ENCODE data around the gene MRPL33. TPM values are rescaled to one million over a fixed set of nuclear protein-coding genes. Genes with fewer than 3 reads are reported as not detected.
A peak's percentile ranks its signal among the peaks of the same experiment; 100 is the strongest.

MRPL33 gene
- total and polyA plus RNA-seq, 3 experiments from 2014 or later, result 85.8 to 251 (median 90.0) TPM

DNA sequence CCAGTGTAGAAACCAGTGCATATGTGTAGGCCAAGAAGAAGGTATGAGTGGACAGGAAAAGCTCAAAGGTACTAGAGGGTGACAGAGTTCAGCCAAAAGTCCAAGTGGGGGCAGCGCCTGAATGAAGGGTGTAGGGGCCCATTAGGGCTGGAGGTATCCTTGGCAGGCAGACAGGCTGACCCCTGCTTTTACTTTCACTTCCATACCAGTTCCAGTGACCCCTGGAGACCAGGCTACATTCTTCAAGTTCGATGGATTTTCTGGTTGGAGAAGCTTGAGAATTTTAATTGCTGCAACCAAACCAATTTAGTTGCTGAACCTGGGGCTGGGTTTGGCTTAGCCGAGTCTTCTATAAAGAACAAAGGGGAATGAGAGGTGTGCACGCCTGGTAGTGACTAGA lies 42.3 kb upstream of the MRPL33 start:
- POLR2A ChIA-PET, result no interaction called here
- no peak overlapping the region for H3K27ac ChIP-seq (ENCODE audit: low read depth, low read length)

DNA sequence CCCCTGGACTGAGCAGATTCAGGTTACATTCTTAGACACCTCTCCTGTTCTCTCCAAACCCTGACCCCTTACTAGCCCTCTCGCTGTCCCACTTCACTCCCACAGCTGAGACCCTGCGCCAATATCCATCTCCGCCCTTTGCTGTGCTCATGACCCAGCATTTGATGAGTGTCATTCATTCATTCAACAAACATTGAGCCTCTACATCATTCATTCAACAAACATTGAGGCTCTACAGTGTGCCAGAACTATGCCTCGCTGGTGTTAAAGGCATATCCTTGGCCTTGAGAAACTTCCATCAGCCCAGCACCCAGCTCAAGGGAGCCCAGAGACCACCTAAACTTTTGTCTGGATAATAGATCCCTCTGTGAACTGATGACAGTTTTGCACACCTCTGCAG lies 41.9 kb upstream of the MRPL33 start:
- H3K4me3 ChIP-seq (ENCODE audit: low read length), result no peak overlapping the region
- no peaks in the 10 kb centered on the region for H3K9me3 ChIP-seq (ENCODE audit: low read length)
- no peaks in the 10 kb centered on the region for H3K9me3 Mint-ChIP-seq
- no peaks in the 10 kb centered on the region for H3K36me3 ChIP-seq (ENCODE audit: insufficient read depth, low read length)
- H3K27me3 Mint-ChIP-seq, result no peaks in the 10 kb centered on the region
- H3K27me3 ChIP-seq (ENCODE audit: insufficient read depth, low read length, poor library complexity, severe bottlenecking), result no peaks in the 10 kb centered on the region
- H3K36me3 Mint-ChIP-seq, result no peaks in the 10 kb centered on the region
- peaks cover 0 to 3% (median 0%) of the 10 kb centered on the region in 3 donors for H3K4me1 Mint-ChIP-seq
- CTCF ChIA-PET, result no interaction called here
- POLR2A ChIA-PET, result no interaction called here
- no peak for DNase-seq
- H3K4me3 Mint-ChIP-seq, result no peak overlapping the region
- H3K4me1 ChIP-seq (ENCODE audit: insufficient read depth, low read length), result no peaks in the 10 kb centered on the region
- H3K27ac ChIP-seq (ENCODE audit: low read depth, low read length), result no peak overlapping the region
- H3K27ac Mint-ChIP-seq, result peak overlapping the region in 1 of 8 donors; percentile 1

More for the DNA sequence above, 42.3 kb upstream of the MRPL33 start:
- H3K27me3 ChIP-seq (ENCODE audit: insufficient read depth, low read length, poor library complexity, severe bottlenecking), result no peaks in the 10 kb centered on the region
- no peak for DNase-seq
- H3K4me3 ChIP-seq (ENCODE audit: low read length), result no peak overlapping the region
- peaks cover 0 to 3% (median 0%) of the 10 kb centered on the region in 3 donors for H3K4me1 Mint-ChIP-seq
- no peak overlapping the region for H3K27ac Mint-ChIP-seq
- H3K9me3 Mint-ChIP-seq, result no peaks in the 10 kb centered on the region
- no peaks in the 10 kb centered on the region for H3K36me3 Mint-ChIP-seq
- H3K27me3 Mint-ChIP-seq, result no peaks in the 10 kb centered on the region
- no peaks in the 10 kb centered on the region for H3K4me1 ChIP-seq (ENCODE audit: insufficient read depth, low read length)
- CTCF ChIA-PET, result no interaction called here
- no peak overlapping the region for H3K4me3 Mint-ChIP-seq
- H3K36me3 ChIP-seq (ENCODE audit: insufficient read depth, low read length), result no peaks in the 10 kb centered on the region
- no peaks in the 10 kb centered on the region for H3K9me3 ChIP-seq (ENCODE audit: low read length)

DNA sequence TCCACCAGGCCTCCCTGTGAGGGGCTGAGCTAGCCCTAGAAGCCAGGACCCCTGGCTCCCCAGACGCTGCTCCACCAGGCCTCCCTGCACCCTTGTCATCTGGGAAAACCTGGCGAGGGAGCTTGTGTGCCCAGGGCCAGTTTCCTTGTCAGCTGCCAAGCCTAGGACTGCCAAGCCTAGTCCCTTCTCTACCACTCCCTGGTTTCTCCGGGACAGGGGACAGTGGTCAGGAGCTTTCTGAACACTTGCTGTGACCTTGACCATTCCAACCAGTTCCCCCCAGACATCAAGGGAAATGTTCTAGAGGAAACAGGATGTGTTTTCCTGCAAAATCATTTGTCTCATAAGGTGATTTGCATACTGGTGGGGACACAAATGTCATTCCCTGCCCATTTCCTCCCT lies 41.3 kb upstream of the MRPL33 start:
- no peaks in the 10 kb centered on the region for H3K9me3 ChIP-seq (ENCODE audit: low read length)
- no peak for DNase-seq
- no peak overlapping the region for H3K4me3 Mint-ChIP-seq
- H3K4me1 Mint-ChIP-seq, result peaks cover 4 to 7% (median 5%) of the 10 kb centered on the region in 3 donors
- ChIA-PET POLR2A (no interaction called here), CTCF (no interaction called here)
- H3K27ac Mint-ChIP-seq, result no peak overlapping the region
- H3K27me3 Mint-ChIP-seq, result no peaks in the 10 kb centered on the region
- no peaks in the 10 kb centered on the region for H3K36me3 ChIP-seq (ENCODE audit: insufficient read depth, low read length)
- H3K36me3 Mint-ChIP-seq, result no peaks in the 10 kb centered on the region
- H3K27me3 ChIP-seq (ENCODE audit: insufficient read depth, low read length, poor library complexity, severe bottlenecking), result no peaks in the 10 kb centered on the region
- H3K4me3 ChIP-seq (ENCODE audit: low read length), result no peak overlapping the region
- H3K4me1 ChIP-seq (ENCODE audit: insufficient read depth, low read length), result no peaks in the 10 kb centered on the region
- H3K9me3 Mint-ChIP-seq, result no peaks in the 10 kb centered on the region
- H3K27ac ChIP-seq (ENCODE audit: low read depth, low read length), result no peak overlapping the region

DNA sequence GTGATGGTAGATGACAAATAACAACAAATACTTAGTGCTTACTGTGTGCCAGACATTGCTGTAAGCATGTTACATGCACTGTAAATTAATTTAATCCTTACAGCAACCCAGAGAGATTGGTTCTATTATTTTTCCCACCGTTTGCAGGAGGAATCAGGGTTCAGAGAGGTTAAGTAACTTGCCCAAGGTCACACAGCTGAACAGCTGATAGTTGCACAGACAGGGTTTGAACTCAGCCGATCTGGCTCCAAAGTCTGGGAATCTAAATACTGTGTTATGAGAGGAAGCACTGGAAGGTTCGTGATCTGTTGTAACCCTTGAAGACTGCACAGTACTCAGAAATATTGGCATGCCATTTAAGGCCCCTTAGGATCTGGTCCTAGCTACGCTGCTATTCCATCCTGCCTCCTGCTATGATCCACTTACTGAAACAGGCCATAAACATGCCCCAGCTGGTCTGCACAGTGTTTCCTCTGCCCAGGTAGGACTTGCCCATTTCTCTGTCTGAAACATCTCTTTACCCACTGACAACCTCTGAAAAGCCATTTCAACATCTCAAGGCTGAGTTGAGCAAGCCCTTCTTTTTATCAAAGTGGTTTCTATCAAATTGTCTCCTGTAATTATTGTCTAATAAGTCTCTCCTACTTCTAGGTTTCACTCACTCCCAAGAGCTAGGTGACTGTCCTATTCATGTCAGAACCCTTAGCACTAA lies 40.4 kb upstream of the MRPL33 start:
- DNase-seq, result no peak
- Mint-ChIP-seq H3K9me3 (no peaks in the 10 kb centered on the region), H3K27ac (peak overlapping the region in 2 of 8 donors; percentile 30 to 72), H3K4me3 (no peak overlapping the region), H3K4me1 (peaks cover 5 to 12% (median 8%) of the 10 kb centered on the region in 3 donors), H3K36me3 (no peaks in the 10 kb centered on the region), H3K27me3 (no peaks in the 10 kb centered on the region)
- ChIA-PET POLR2A (no interaction called here), CTCF (interaction anchor here (2.0 kb wide), 1 partner anchor 8 kb away, joined by 8 read pairs; no protein-coding TSS in a partner anchor)
- Histone ChIP-seq H3K27me3 (ENCODE audit: insufficient read depth, low read length, poor library complexity, severe bottlenecking) (no peaks in the 10 kb centered on the region), H3K9me3 (ENCODE audit: low read length) (no peaks in the 10 kb centered on the region), H3K4me3 (ENCODE audit: low read length) (no peak overlapping the region), H3K4me1 (ENCODE audit: insufficient read depth, low read length) (peaks cover 4% of the 10 kb centered on the region), H3K27ac (ENCODE audit: low read depth, low read length) (no peak overlapping the region), H3K36me3 (ENCODE audit: insufficient read depth, low read length) (no peaks in the 10 kb centered on the region)

DNA sequence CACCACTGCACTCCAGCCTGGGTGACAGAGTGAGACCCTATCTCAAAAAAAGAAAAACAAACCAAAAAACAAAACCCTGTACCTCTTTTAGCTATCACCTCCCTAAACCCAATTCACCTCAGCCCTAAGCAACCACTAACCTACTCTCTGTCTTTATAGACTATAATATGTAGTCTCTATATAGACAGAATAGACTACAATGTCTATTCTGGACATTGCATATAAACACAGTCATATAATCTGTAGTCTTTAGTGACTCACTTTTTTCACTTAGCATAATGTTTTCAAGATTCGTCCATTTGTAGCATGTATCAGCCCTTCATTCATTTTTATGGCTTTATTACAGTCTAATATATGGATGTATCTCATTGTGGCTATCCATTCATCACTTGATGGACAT lies 37.2 kb upstream of the MRPL33 start:
- Mint-ChIP-seq H3K27me3 (peaks cover 2 to 5% of the 10 kb centered on the region in 2 donors), H3K27ac (peak overlapping the region in 1 of 8 donors; percentile 9), H3K36me3 (no peaks in the 10 kb centered on the region), H3K9me3 (no peaks in the 10 kb centered on the region), H3K4me3 (peak overlapping the region in 5 of 7 donors; percentile 19 to 67 (median 39)), H3K4me1 (peaks cover 8 to 11% (median 10%) of the 10 kb centered on the region in 3 donors)
- Histone ChIP-seq H3K27me3 (ENCODE audit: insufficient read depth, low read length, poor library complexity, severe bottlenecking) (no peaks in the 10 kb centered on the region), H3K36me3 (ENCODE audit: insufficient read depth, low read length) (no peaks in the 10 kb centered on the region), H3K4me1 (ENCODE audit: insufficient read depth, low read length) (peaks cover 6% of the 10 kb centered on the region), H3K27ac (ENCODE audit: low read depth, low read length) (no peak overlapping the region), H3K4me3 (ENCODE audit: low read length) (no peak overlapping the region), H3K9me3 (ENCODE audit: low read length) (no peaks in the 10 kb centered on the region)
- ChIA-PET POLR2A (no interaction called here), CTCF (interaction anchor here (1.1 kb wide), 1 partner anchor 11 kb away, joined by 5 read pairs; no protein-coding TSS in a partner anchor)
- no peak for DNase-seq

DNA sequence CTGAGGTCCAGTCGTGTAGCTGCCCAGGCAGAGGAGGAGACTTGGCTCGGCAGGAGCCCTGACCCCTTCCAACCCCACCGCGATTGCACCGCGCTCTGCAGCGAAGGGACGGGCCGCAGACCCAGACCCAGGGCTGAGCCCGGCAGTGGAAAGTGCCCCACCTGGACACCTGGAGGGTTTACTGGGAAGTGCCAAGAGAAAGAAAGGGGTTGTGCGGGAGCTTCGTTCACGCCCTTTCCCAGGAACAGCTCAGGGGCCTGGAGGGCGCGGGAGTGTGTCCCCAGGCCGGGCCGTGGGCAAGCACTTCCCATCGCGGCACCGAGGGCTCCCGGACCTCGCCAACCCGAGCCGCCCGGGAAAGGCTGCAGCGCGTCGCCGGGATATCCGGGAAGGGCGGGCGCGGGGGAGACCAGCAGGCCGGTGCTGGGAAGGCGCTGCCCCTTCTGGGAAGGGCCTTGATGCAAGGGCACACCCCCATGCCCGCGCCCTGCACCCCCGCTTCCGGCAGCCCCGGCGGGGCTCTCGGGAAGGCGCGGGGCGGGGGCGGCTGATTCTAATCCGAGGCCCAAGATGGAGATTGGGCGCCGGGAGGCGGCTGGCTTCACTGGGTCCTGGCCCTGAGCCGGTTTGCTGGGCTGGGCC lies 36.1 kb upstream of the MRPL33 start:
- Histone ChIP-seq H3K4me1 (ENCODE audit: insufficient read depth, low read length) (peaks cover 6% of the 10 kb centered on the region), H3K27ac (ENCODE audit: low read depth, low read length) (no peak overlapping the region), H3K4me3 (ENCODE audit: low read length) (peak overlapping the region; percentile 46), H3K27me3 (ENCODE audit: insufficient read depth, low read length, poor library complexity, severe bottlenecking) (no peaks in the 10 kb centered on the region), H3K36me3 (ENCODE audit: insufficient read depth, low read length) (no peaks in the 10 kb centered on the region), H3K9me3 (ENCODE audit: low read length) (no peaks in the 10 kb centered on the region)
- DNase-seq, result peak; percentile 12 to 60 (median 30)
- peak overlapping the region in 6 of 7 donors; percentile 51 to 78 (median 68) for H3K4me3 Mint-ChIP-seq
- H3K27ac Mint-ChIP-seq, result peak overlapping the region in 2 of 8 donors; percentile 28 to 77
- CTCF ChIA-PET, result interaction anchor here (1.1 to 1.2 kb wide), 2 partner anchors 13 to 32 kb away, joined by 3 to 5 read pairs; no protein-coding TSS in a partner anchor
- POLR2A ChIA-PET, result no interaction called here
- H3K9me3 Mint-ChIP-seq, result no peaks in the 10 kb centered on the region
- H3K27me3 Mint-ChIP-seq, result peaks cover 2 to 5% of the 10 kb centered on the region in 2 donors
- no peaks in the 10 kb centered on the region for H3K36me3 Mint-ChIP-seq
- H3K4me1 Mint-ChIP-seq, result peaks cover 8 to 11% (median 10%) of the 10 kb centered on the region in 3 donors

DNA sequence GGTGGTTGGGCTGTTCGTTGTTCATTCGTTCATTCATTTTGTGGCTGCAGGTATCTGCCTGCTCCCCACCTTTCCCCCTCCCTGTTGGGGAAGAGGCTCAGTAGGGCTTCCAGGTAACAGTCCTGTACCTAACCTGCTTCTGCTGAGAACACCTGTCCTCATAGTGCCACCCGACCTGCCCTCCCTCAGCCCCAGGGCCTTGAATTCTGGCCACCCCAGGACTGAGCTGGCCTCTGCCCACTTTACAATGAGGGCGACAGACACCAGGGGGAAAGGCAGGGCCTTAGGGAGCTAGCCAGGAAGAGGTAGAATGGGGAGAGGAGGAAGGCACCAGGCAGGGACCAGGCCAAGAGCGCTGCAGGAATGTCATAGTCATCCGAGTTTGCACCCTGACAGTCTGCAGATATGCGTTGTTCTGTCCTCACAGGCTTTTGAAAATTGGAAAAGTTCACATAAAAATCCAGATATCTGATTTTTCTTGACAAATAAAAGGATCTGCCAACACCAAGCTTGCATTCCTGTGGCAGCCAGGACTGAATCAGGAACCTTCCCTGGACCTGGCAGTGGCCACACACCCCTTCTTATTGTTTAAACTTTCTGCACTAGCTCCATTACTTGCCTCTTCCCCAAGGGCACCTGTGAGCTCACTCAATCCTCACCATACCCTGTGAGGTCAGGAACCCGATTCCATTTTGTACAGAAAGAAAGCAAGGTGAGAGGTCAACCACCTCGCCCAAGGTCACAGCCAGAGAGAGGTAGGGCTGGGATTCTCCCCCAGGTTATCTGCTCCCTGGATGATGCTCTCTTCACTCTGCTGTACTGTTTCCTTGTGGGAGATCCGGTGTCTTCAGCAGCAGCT lies 35.3 kb upstream of the MRPL33 start:
- no peaks in the 10 kb centered on the region for H3K9me3 Mint-ChIP-seq
- H3K4me1 Mint-ChIP-seq, result peaks cover 8 to 11% (median 10%) of the 10 kb centered on the region in 3 donors
- Histone ChIP-seq H3K27me3 (ENCODE audit: insufficient read depth, low read length, poor library complexity, severe bottlenecking) (no peaks in the 10 kb centered on the region), H3K4me1 (ENCODE audit: insufficient read depth, low read length) (peaks cover 6% of the 10 kb centered on the region), H3K4me3 (ENCODE audit: low read length) (peak overlapping the region; percentile 46), H3K36me3 (ENCODE audit: insufficient read depth, low read length) (no peaks in the 10 kb centered on the region), H3K27ac (ENCODE audit: low read depth, low read length) (no peak overlapping the region), H3K9me3 (ENCODE audit: low read length) (no peaks in the 10 kb centered on the region)
- no peaks in the 10 kb centered on the region for H3K36me3 Mint-ChIP-seq
- peak overlapping the region in 6 of 7 donors; percentile 13 to 73 (median 56) for H3K4me3 Mint-ChIP-seq
- H3K27me3 Mint-ChIP-seq, result peaks cover 2 to 5% of the 10 kb centered on the region in 2 donors
- ChIA-PET POLR2A (no interaction called here), CTCF (interaction anchor here (1.2 kb wide), 1 partner anchor 32 kb away, joined by 3 read pairs; no protein-coding TSS in a partner anchor)
- no peak for DNase-seq
- H3K27ac Mint-ChIP-seq, result peak overlapping the region in 2 of 8 donors; percentile 13 to 77
